ENCODE measurements around the gene ARAP2.

ARAP2 gene

GRCh38 chr4:36209941-36210649 lies 34.2 kb downstream of the ARAP2 start:
- no peak overlapping the region for H3K4me3 ChIP-seq (replicated peaks; ENCODE audit: low read depth, low read length)
- TF ChIP-seq, protein P1, sequence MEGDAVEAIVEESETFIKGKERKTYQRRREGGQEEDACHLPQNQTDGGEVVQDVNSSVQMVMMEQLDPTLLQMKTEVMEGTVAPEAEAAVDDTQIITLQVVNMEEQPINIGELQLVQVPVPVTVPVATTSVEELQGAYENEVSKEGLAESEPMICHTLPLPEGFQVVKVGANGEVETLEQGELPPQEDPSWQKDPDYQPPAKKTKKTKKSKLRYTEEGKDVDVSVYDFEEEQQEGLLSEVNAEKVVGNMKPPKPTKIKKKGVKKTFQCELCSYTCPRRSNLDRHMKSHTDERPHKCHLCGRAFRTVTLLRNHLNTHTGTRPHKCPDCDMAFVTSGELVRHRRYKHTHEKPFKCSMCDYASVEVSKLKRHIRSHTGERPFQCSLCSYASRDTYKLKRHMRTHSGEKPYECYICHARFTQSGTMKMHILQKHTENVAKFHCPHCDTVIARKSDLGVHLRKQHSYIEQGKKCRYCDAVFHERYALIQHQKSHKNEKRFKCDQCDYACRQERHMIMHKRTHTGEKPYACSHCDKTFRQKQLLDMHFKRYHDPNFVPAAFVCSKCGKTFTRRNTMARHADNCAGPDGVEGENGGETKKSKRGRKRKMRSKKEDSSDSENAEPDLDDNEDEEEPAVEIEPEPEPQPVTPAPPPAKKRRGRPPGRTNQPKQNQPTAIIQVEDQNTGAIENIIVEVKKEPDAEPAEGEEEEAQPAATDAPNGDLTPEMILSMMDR (IDR thresholded peaks at IDR 0.05; ENCODE audit: low read depth, low read length, missing control alignments) = no peak
- DNase-seq (ENCODE audit: extremely low read depth, low read depth) = no peak

- H3K4me3 ChIP-seq (replicated peaks; ENCODE audit: low read depth, low read length) = no peak overlapping the region
- TF ChIP-seq, protein P1 (IDR thresholded peaks at IDR 0.05; ENCODE audit: low read depth, low read length, missing control alignments) = no peak
- DNase-seq (ENCODE audit: extremely low read depth, low read depth) = no peak
Observed at GRCh38 chr4:36208893-36209473, 35.3 kb downstream of the ARAP2 start.

GRCh38 chr4:36207831-36208520 lies 36.3 kb downstream of the ARAP2 start:
- TF ChIP-seq, protein P1 (IDR thresholded peaks at IDR 0.05; ENCODE audit: low read depth, low read length, missing control alignments) = no peak
- no peak for DNase-seq (ENCODE audit: extremely low read depth, low read depth)
- H3K4me3 ChIP-seq (replicated peaks; ENCODE audit: low read depth, low read length) = no peak overlapping the region

DNA sequence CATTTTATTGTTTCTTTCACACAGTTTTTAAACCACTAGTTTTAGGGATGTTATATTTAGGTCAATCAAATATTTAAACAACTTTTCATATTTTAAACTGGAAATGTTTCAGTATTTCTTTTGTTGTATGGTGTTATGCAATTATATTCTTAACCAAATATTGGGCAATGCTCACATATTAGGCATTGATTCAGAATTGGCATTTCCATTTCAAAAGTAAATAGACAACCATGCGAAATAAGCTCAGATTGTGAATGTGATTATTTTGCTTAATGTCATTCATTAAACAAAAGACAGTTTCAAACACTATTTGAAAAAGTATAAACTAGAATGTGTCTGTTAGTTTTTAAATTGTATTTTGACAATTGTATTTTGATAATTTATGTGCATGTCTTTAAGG lies 36.9 kb downstream of the ARAP2 start:
- no peak overlapping the region for H3K4me3 ChIP-seq (replicated peaks; ENCODE audit: low read depth, low read length)
- TF ChIP-seq, protein P1 (IDR thresholded peaks at IDR 0.05; ENCODE audit: low read depth, low read length, missing control alignments) = no peak
- DNase-seq (ENCODE audit: extremely low read depth, low read depth) = no peak

DNA sequence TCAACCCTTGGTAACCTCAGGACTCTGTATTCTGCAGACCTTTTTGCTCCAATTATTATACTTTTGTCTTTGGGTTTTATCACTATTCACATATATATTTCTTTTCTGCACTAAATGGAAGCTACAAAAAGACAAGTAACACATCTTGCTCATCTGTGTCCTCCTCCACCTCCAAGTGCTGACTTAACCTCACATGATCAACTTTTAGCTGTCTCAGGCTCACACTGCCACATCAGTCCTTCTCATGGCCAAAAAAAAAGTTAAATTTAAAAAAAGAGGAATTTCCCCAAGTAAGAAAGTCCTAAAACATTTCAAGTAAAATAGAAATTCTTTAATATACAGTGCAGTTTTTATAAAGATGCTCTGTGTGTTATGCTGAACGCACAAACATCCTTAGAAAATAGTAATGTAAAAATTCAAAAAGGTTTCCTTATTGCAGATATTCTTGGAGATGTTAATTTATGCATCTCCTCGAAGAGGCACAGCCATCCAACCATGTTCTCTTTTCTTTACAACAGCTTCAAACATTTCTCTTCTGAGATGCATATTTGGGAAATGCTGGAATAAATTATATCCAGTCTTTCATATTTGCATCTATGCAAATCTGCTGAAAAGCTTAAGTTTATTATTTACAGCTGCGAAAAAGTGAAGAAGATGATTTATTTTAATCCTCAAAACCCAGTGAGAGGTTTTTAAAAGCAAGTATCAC lies 37.6 kb downstream of the ARAP2 start:
- TF ChIP-seq, protein P1 (IDR thresholded peaks at IDR 0.05; ENCODE audit: low read depth, low read length, missing control alignments) = no peak

GRCh38 chr4:36206012-36206411 lies 38.3 kb downstream of the ARAP2 start:
- DNase-seq (ENCODE audit: extremely low read depth, low read depth) = no peak
- TF ChIP-seq, protein P1 (IDR thresholded peaks at IDR 0.05; ENCODE audit: low read depth, low read length, missing control alignments) = no peak
- no peak overlapping the region for H3K4me3 ChIP-seq (replicated peaks; ENCODE audit: low read depth, low read length)

More for the DNA sequence above, 37.6 kb downstream of the ARAP2 start:
- no peak overlapping the region for H3K4me3 ChIP-seq (replicated peaks; ENCODE audit: low read depth, low read length)
- DNase-seq (ENCODE audit: extremely low read depth, low read depth) = no peak

Measured in HFF-Myc (cell line).